Measurements from ENCODE around the gene IKZF4. TPM values are rescaled to one million over a fixed set of nuclear protein-coding genes. Genes with fewer than 3 reads are reported as not detected.
"Not testable (repeated sequence)": the region's sequence is repeated elsewhere in the genome, so short reads cannot be mapped to it uniquely, and the experiment has no call there.

IKZF4 gene
- total and polyA plus RNA-seq, 7 donors, result 1.6 to 8.2 (median 5.9) TPM

DNA sequence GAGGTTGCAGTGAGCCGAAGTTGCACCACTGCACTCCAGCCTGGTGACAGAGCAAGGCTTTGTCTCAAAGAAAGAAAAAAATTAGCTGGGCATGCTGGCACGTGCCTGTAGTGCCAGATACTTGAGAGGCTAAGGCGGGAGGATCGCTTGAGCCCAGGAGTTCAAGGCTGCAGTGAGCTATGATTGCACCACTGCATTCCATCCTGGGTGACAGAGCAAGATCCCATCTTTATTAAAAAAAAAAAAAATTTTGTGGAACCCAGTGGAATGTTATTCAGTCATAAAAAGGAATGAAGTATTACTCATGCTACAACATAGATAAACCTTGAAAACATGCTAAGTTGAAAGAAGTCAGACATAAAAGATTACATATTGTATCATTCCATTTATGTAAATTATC, 50.8 kb downstream of the IKZF4 start:
- no peaks in the 10 kb centered on the region for H3K9me3 ChIP-seq
- WGBS, 3 donors, result 70 to 76% (median 76%) methylated on average over 4 of the region's 4 CpGs
- no peak overlapping the region for H3K4me3 ChIP-seq
- no peak overlapping the region for H3K27ac ChIP-seq
- TF ChIP-seq, protein P1, sequence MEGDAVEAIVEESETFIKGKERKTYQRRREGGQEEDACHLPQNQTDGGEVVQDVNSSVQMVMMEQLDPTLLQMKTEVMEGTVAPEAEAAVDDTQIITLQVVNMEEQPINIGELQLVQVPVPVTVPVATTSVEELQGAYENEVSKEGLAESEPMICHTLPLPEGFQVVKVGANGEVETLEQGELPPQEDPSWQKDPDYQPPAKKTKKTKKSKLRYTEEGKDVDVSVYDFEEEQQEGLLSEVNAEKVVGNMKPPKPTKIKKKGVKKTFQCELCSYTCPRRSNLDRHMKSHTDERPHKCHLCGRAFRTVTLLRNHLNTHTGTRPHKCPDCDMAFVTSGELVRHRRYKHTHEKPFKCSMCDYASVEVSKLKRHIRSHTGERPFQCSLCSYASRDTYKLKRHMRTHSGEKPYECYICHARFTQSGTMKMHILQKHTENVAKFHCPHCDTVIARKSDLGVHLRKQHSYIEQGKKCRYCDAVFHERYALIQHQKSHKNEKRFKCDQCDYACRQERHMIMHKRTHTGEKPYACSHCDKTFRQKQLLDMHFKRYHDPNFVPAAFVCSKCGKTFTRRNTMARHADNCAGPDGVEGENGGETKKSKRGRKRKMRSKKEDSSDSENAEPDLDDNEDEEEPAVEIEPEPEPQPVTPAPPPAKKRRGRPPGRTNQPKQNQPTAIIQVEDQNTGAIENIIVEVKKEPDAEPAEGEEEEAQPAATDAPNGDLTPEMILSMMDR (IDR thresholded peaks at IDR 0.05), result no peak
- H3K4me1 ChIP-seq, result no peaks in the 10 kb centered on the region
- DNase-seq (no peak), ATAC-seq (no peak)
- intact Hi-C loops (cut with DNase I), result no loop called here
- no peaks in the 10 kb centered on the region for H3K36me3 ChIP-seq (ENCODE audit: insufficient read depth in 1 of 2, low read depth in 1 of 2)
- no peaks in the 10 kb centered on the region for H3K27me3 ChIP-seq (ENCODE audit: insufficient read depth in 3 of 3, low read length in 2 of 3)

DNA sequence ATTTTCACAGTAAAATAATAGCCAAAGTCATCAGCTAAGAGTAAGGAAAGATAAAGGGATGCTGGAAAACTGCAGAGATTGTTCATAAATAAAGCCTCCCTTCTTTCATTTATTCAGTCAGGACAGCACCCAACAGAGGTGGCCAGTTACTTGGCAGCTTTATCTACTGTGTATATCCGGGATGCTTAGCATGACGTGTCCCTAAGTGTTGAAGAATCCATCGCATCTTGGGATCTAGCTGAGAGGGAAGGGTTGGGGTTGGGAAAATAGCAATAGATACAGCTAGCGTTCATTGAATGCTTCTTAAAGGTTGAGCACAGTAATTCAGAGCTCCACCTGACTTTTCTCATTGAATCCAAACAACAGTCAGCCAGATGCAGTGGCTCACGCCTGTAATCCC, 53.6 kb downstream of the IKZF4 start:
- Histone ChIP-seq H3K4me3 (no peak overlapping the region), H3K36me3 (ENCODE audit: insufficient read depth in 1 of 2, low read depth in 1 of 2) (no peaks in the 10 kb centered on the region), H3K27ac (no peak overlapping the region), H3K9me3 (no peaks in the 10 kb centered on the region), H3K27me3 (ENCODE audit: insufficient read depth in 3 of 3, low read length in 2 of 3) (peaks cover 0 to 2% (median 0%) of the 10 kb centered on the region in 3 donors), H3K4me1 (no peaks in the 10 kb centered on the region)
- ATAC-seq (no peak), DNase-seq (no peak)
- 80 to 94% (median 85%) methylated on average over 5 of the region's 5 CpGs for WGBS, 3 donors
- intact Hi-C loops (cut with DNase I), result no loop called here
- TF ChIP-seq, protein P1 (IDR thresholded peaks at IDR 0.05), result no peak

DNA sequence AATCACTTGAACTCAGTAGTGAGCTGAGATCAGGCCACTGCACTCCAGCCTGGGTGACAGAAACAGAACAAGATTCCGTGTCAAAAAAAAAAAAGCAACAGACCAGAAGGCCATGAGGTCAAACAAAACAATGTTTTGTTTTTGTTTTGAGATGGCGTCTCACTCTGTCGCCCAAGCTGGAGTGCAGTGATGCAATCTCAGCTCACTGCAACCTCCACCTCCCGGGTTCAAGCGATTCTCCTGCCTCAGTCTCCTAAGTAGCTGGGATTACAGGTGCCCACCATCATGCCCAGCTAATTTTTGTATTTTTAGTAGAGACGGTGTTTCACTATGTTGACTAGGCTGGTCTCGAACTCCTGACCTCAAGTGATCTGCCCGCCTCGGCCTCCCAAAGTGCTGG, 57.1 kb downstream of the IKZF4 start:
- H3K27me3 ChIP-seq (ENCODE audit: insufficient read depth in 3 of 3, low read length in 2 of 3); H3K4me1 ChIP-seq; H3K36me3 ChIP-seq (ENCODE audit: insufficient read depth in 1 of 2, low read depth in 1 of 2); H3K4me3 ChIP-seq; H3K9me3 ChIP-seq; ATAC-seq; DNase-seq; intact Hi-C loops (cut with DNase I); H3K27ac ChIP-seq: not testable (repeated sequence)
- WGBS, 3 donors, result 82 to 91% (median 89%) methylated on average over 9 of the region's 9 CpGs

DNA sequence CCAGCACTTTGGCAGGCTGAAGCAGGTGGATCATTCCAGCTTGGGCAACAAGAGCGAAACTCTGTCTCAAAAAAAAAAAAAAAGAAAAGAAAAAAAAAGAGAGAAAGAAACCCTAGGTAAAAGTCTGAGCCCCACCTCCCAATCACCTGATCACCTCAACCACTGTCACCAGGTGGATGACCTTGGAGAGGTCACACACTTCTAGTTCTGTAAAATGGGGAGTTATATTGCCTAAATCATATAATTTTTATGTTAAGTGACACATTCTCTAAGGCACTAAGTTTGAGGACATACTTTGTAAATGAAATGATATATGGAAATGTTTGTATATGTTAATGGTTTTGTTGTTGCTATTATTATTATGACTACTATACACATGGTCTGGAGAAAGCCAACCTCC, 57.6 kb downstream of the IKZF4 start:
- 83 to 93% (median 92%) methylated on average over 1 of the region's 1 CpG for WGBS, 3 donors
- TF ChIP-seq, protein P1 (IDR thresholded peaks at IDR 0.05), result no peak
- peaks cover 0 to 9% (median 8%) of the 10 kb centered on the region in 3 donors for H3K27me3 ChIP-seq (ENCODE audit: insufficient read depth in 3 of 3, low read length in 2 of 3)
- no peaks in the 10 kb centered on the region for H3K36me3 ChIP-seq (ENCODE audit: insufficient read depth in 1 of 2, low read depth in 1 of 2)
- ATAC-seq (no peak), DNase-seq (no peak)
- H3K27ac ChIP-seq, result no peak overlapping the region
- H3K9me3 ChIP-seq, result no peaks in the 10 kb centered on the region
- H3K4me3 ChIP-seq, result no peak overlapping the region
- peaks cover 3% of the 10 kb centered on the region for H3K4me1 ChIP-seq
- intact Hi-C loops (cut with DNase I), result no loop called here

DNA sequence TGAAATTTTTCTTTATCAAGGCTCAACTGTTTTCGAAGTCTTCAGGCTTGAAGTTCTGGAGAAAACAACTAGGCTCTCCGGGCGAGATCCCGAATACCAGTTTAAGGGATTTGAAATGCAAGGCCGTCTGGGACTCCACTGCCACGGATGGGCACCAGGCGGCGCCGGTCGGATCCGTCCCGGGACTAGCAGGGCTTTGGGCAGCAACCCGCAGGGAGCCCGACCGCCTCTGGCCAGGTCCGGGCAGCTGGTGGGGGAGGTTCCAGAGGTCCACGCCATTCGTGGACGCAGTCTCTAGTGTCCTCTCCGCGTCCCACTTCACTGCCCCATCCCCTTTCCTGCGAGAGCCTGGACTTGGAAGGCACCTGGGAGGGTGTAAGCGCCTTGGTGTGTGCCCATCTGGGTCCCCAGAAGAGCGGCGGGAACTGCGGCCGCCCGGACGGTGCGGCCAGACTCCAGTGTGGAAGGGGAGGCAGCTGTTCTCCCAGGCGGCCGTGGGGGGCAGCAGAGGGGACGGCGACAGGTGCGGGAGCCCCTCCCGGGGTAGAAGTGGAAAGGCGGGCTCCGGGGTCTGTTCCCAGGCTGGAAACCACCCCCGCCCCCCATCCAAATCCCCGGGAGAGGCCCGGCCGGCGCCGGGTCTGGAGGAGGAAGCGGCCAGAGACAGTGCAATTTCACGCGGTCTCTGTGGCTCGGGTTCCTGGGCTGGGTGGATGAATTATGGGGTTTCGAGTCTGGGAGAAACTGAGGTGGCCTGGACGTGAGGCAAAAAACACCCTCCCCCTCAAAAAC, 58.3 kb downstream of the IKZF4 start:
- H3K9me3 ChIP-seq, result no peaks in the 10 kb centered on the region
- ATAC-seq, result peak; percentile 84 to 92 (median 88)
- H3K4me3 ChIP-seq, result peak overlapping the region; percentile 72
- peak; percentile 89 to 90 for DNase-seq
- no peaks in the 10 kb centered on the region for H3K36me3 ChIP-seq (ENCODE audit: insufficient read depth in 1 of 2, low read depth in 1 of 2)
- peaks cover 0 to 9% (median 8%) of the 10 kb centered on the region in 3 donors for H3K27me3 ChIP-seq (ENCODE audit: insufficient read depth in 3 of 3, low read length in 2 of 3)
- WGBS, 3 donors, result 1 to 2% (median 2%) methylated on average over 48 to 50 of the region's 50 CpGs
- TF ChIP-seq, protein P1 (IDR thresholded peaks at IDR 0.05), result peak; percentile 66
- peaks cover 3% of the 10 kb centered on the region for H3K4me1 ChIP-seq
- intact Hi-C loops (cut with DNase I), result no loop called here
- peak overlapping the region; percentile 71 for H3K27ac ChIP-seq
